ENCODE data around the gene ABLIM1.
A peak's percentile ranks its signal among the peaks of the same experiment; 100 is the strongest.

ABLIM1 gene

GRCh38 chr10:114643158-114643557 is 14.9 kb downstream of the ABLIM1 start:
- no peak overlapping the region for H3K27ac Mint-ChIP-seq
- no peak overlapping the region for H3K4me3 Mint-ChIP-seq
- H3K36me3 Mint-ChIP-seq = no peaks in the 10 kb centered on the region
- H3K27me3 Mint-ChIP-seq = no peaks in the 10 kb centered on the region
- no peaks in the 10 kb centered on the region for H3K4me1 Mint-ChIP-seq (ENCODE audit: low read depth)
- no peaks in the 10 kb centered on the region for H3K9me3 Mint-ChIP-seq (ENCODE audit: low read depth)

- Mint-ChIP-seq H3K4me3 (no peak overlapping the region), H3K36me3 (no peaks in the 10 kb centered on the region), H3K27ac (no peak overlapping the region), H3K27me3 (no peaks in the 10 kb centered on the region), H3K4me1 (ENCODE audit: low read depth) (no peaks in the 10 kb centered on the region), H3K9me3 (ENCODE audit: low read depth) (no peaks in the 10 kb centered on the region)
Measured at GRCh38 chr10:114642729-114643128, 15.3 kb downstream of the ABLIM1 start.

GRCh38 chr10:114638821-114639625 is 19.1 kb downstream of the ABLIM1 start:
- H3K4me3 Mint-ChIP-seq = no peak overlapping the region
- no peak overlapping the region for H3K27ac Mint-ChIP-seq
- H3K36me3 Mint-ChIP-seq = no peaks in the 10 kb centered on the region
- H3K9me3 Mint-ChIP-seq (ENCODE audit: low read depth) = no peaks in the 10 kb centered on the region
- no peaks in the 10 kb centered on the region for H3K4me1 Mint-ChIP-seq (ENCODE audit: low read depth)
- peaks cover 2% of the 10 kb centered on the region for H3K27me3 Mint-ChIP-seq

- no peak overlapping the region for H3K4me3 Mint-ChIP-seq
- H3K27ac Mint-ChIP-seq = no peak overlapping the region
- peaks cover 16% of the 10 kb centered on the region for H3K27me3 Mint-ChIP-seq
- H3K36me3 Mint-ChIP-seq = no peaks in the 10 kb centered on the region
- H3K9me3 Mint-ChIP-seq (ENCODE audit: low read depth) = no peaks in the 10 kb centered on the region
- H3K4me1 Mint-ChIP-seq (ENCODE audit: low read depth) = peaks cover 12% of the 10 kb centered on the region
Measured at GRCh38 chr10:114635797-114636550, 22.1 kb downstream of the ABLIM1 start.

GRCh38 chr10:114635101-114635500 is 23.0 kb downstream of the ABLIM1 start:
- no peak overlapping the region for H3K4me3 Mint-ChIP-seq
- peaks cover 22% of the 10 kb centered on the region for H3K27me3 Mint-ChIP-seq
- no peak overlapping the region for H3K27ac Mint-ChIP-seq
- H3K36me3 Mint-ChIP-seq = no peaks in the 10 kb centered on the region
- peaks cover 17% of the 10 kb centered on the region for H3K4me1 Mint-ChIP-seq (ENCODE audit: low read depth)
- H3K9me3 Mint-ChIP-seq (ENCODE audit: low read depth) = no peaks in the 10 kb centered on the region

- H3K27ac Mint-ChIP-seq = no peak overlapping the region
- no peaks in the 10 kb centered on the region for H3K9me3 Mint-ChIP-seq (ENCODE audit: low read depth)
- no peaks in the 10 kb centered on the region for H3K36me3 Mint-ChIP-seq
- H3K4me3 Mint-ChIP-seq = no peak overlapping the region
- H3K27me3 Mint-ChIP-seq = peaks cover 26% of the 10 kb centered on the region
- peaks cover 17% of the 10 kb centered on the region for H3K4me1 Mint-ChIP-seq (ENCODE audit: low read depth)
Measured at GRCh38 chr10:114634609-114634979, 23.5 kb downstream of the ABLIM1 start.

- Mint-ChIP-seq H3K27me3 (peaks cover 27% of the 10 kb centered on the region), H3K4me3 (peak overlapping the region; percentile 88), H3K27ac (no peak overlapping the region), H3K4me1 (ENCODE audit: low read depth) (peaks cover 17% of the 10 kb centered on the region), H3K9me3 (ENCODE audit: low read depth) (no peaks in the 10 kb centered on the region), H3K36me3 (no peaks in the 10 kb centered on the region)
Measured at GRCh38 chr10:114632869-114633715, 25.0 kb downstream of the ABLIM1 start.

- Mint-ChIP-seq H3K27ac (no peak overlapping the region), H3K36me3 (no peaks in the 10 kb centered on the region), H3K4me1 (ENCODE audit: low read depth) (peaks cover 17% of the 10 kb centered on the region), H3K4me3 (peak overlapping the region; percentile 88), H3K9me3 (ENCODE audit: low read depth) (no peaks in the 10 kb centered on the region), H3K27me3 (peaks cover 27% of the 10 kb centered on the region)
Measured at GRCh38 chr10:114631666-114632417, 26.2 kb downstream of the ABLIM1 start.

GRCh38 chr10:114631090-114631665 is 26.9 kb downstream of the ABLIM1 start:
- Mint-ChIP-seq H3K27me3 (peaks cover 27% of the 10 kb centered on the region), H3K4me3 (peak overlapping the region; percentile 88), H3K9me3 (ENCODE audit: low read depth) (no peaks in the 10 kb centered on the region), H3K4me1 (ENCODE audit: low read depth) (peaks cover 17% of the 10 kb centered on the region), H3K36me3 (no peaks in the 10 kb centered on the region), H3K27ac (no peak overlapping the region)

- Mint-ChIP-seq H3K36me3 (no peaks in the 10 kb centered on the region), H3K9me3 (ENCODE audit: low read depth) (no peaks in the 10 kb centered on the region), H3K27me3 (peaks cover 26% of the 10 kb centered on the region), H3K27ac (no peak overlapping the region), H3K4me3 (peak overlapping the region; percentile 88), H3K4me1 (ENCODE audit: low read depth) (peaks cover 17% of the 10 kb centered on the region)
Measured at GRCh38 chr10:114629824-114630730, 28.0 kb downstream of the ABLIM1 start.

- no peaks in the 10 kb centered on the region for H3K36me3 Mint-ChIP-seq
- peaks cover 25% of the 10 kb centered on the region for H3K27me3 Mint-ChIP-seq
- H3K9me3 Mint-ChIP-seq (ENCODE audit: low read depth) = no peaks in the 10 kb centered on the region
- no peak overlapping the region for H3K4me3 Mint-ChIP-seq
- no peak overlapping the region for H3K27ac Mint-ChIP-seq
- H3K4me1 Mint-ChIP-seq (ENCODE audit: low read depth) = peaks cover 17% of the 10 kb centered on the region
Measured at GRCh38 chr10:114629083-114629823, 28.8 kb downstream of the ABLIM1 start.

- Mint-ChIP-seq H3K4me3 (no peak overlapping the region), H3K36me3 (no peaks in the 10 kb centered on the region), H3K27ac (no peak overlapping the region), H3K4me1 (ENCODE audit: low read depth) (peaks cover 17% of the 10 kb centered on the region), H3K9me3 (ENCODE audit: low read depth) (no peaks in the 10 kb centered on the region), H3K27me3 (peaks cover 22% of the 10 kb centered on the region)
Measured at GRCh38 chr10:114628106-114628505, 30.0 kb downstream of the ABLIM1 start.

- H3K27me3 Mint-ChIP-seq = peaks cover 16% of the 10 kb centered on the region
- no peak overlapping the region for H3K27ac Mint-ChIP-seq
- H3K4me3 Mint-ChIP-seq = no peak overlapping the region
- H3K9me3 Mint-ChIP-seq (ENCODE audit: low read depth) = no peaks in the 10 kb centered on the region
- no peaks in the 10 kb centered on the region for H3K36me3 Mint-ChIP-seq
- H3K4me1 Mint-ChIP-seq (ENCODE audit: low read depth) = peaks cover 12% of the 10 kb centered on the region
Measured at GRCh38 chr10:114626841-114627240, 31.2 kb downstream of the ABLIM1 start.

Measured in activated naive CD8-positive, alpha-beta T cell (primary cell).